Memory B cell (primary cell): Measurements from ENCODE around the gene FRS2.
"Not testable (repeated sequence)": the region's sequence is repeated elsewhere in the genome, so short reads cannot be mapped to it uniquely, and the experiment has no call there.

Source experiments
- ATAC-seq: fragments of 150-1000 bp; cut with Tn5 transposase; 2 replicates; pipeline ENCODE4 v1.10.0; 2021; ENCODE audit warnings: low read depth, mild to moderate bottlenecking, moderate library complexity
- DNase-seq, 2 donors: peaks; one replicate each; pipeline ENCODE4 v3.0.0; 2022; ENCODE audit warnings: low spot score in 2 of 2
- H3K27ac Mint-ChIP-seq: one replicate; pipeline ENCODE4 v1.8.0; 2022; ENCODE audit warnings: mild to moderate bottlenecking, moderate library complexity, mixed read lengths
- H3K27me3 Mint-ChIP-seq: one replicate; pipeline ENCODE4 v1.8.0; 2022; ENCODE audit warnings: mixed read lengths
- H3K36me3 Mint-ChIP-seq: one replicate; pipeline ENCODE4 v1.8.0; 2022; ENCODE audit warnings: mild to moderate bottlenecking, mixed read lengths
- H3K4me1 Mint-ChIP-seq: one replicate; pipeline ENCODE4 v1.8.0; 2022; ENCODE audit warnings: mixed read lengths
- H3K4me3 Mint-ChIP-seq: one replicate; pipeline ENCODE4 v1.8.0; 2022; ENCODE audit warnings: mild to moderate bottlenecking, moderate library complexity, mixed read lengths
- H3K9me3 Mint-ChIP-seq: one replicate; pipeline ENCODE4 v1.8.0; 2022; ENCODE audit warnings: mixed read lengths

FRS2 gene

GRCh38 chr12:69579029-69579428 is 108.8 kb downstream of the FRS2 start:
- Mint-ChIP-seq H3K27ac (no peak overlapping the region), H3K9me3 (no peaks in the 10 kb centered on the region), H3K27me3 (no peaks in the 10 kb centered on the region), H3K36me3 (peaks cover 10% of the 10 kb centered on the region), H3K4me1 (peaks cover 2% of the 10 kb centered on the region), H3K4me3 (no peak overlapping the region)
- DNase-seq: no peak
- ATAC-seq: no peak

DNA sequence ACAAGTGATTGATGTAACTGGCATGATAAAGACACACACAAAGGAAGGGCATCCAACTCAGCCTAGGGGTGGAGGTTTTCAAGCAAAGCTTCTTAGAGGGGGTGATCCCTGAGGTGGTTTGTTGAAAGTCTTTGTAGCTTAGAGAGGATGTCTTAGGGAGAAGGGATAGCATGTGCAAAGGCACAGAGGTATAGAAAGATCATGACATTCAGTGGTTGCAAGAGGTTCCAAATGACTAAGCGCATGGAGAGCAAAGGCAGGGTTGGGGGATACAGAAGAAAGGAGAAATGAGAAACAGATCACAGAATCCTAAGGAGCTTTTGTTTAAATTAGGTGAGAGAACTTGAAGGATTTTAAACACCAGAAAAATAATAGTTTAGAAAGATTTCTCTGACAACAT is 109.9 kb downstream of the FRS2 start:
- Mint-ChIP-seq H3K36me3 (peaks cover 4% of the 10 kb centered on the region), H3K4me1 (peaks cover 2% of the 10 kb centered on the region), H3K27ac (no peak overlapping the region), H3K9me3 (no peaks in the 10 kb centered on the region), H3K4me3 (no peak overlapping the region), H3K27me3 (no peaks in the 10 kb centered on the region)
- DNase-seq (no peak), ATAC-seq (no peak)

DNA sequence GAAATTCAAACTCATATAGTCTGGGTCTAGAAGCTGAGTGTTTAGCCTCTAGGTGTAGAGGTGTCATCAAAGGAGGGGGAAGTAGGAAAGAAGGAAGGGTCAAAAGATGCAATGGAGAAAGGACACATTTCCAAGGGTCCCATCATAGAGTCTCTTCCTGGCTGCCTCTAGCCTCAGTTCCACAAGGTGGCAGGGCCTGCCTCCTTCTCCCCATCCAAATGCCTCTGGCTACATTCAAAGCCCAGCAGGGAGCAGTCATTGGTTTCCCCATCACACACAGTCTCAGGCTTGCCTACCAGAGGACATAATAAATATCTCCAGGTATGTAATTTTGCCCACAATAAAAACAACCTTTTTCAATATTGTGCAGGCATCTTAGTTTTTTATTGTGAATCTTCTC is 113.0 kb downstream of the FRS2 start:
- H3K36me3 Mint-ChIP-seq: peaks cover 4% of the 10 kb centered on the region
- no peak overlapping the region for H3K27ac Mint-ChIP-seq
- H3K9me3 Mint-ChIP-seq: no peaks in the 10 kb centered on the region
- H3K4me1 Mint-ChIP-seq: peaks cover 7% of the 10 kb centered on the region
- no peaks in the 10 kb centered on the region for H3K27me3 Mint-ChIP-seq
- ATAC-seq (no peak), DNase-seq (no peak)
- no peak overlapping the region for H3K4me3 Mint-ChIP-seq

DNA sequence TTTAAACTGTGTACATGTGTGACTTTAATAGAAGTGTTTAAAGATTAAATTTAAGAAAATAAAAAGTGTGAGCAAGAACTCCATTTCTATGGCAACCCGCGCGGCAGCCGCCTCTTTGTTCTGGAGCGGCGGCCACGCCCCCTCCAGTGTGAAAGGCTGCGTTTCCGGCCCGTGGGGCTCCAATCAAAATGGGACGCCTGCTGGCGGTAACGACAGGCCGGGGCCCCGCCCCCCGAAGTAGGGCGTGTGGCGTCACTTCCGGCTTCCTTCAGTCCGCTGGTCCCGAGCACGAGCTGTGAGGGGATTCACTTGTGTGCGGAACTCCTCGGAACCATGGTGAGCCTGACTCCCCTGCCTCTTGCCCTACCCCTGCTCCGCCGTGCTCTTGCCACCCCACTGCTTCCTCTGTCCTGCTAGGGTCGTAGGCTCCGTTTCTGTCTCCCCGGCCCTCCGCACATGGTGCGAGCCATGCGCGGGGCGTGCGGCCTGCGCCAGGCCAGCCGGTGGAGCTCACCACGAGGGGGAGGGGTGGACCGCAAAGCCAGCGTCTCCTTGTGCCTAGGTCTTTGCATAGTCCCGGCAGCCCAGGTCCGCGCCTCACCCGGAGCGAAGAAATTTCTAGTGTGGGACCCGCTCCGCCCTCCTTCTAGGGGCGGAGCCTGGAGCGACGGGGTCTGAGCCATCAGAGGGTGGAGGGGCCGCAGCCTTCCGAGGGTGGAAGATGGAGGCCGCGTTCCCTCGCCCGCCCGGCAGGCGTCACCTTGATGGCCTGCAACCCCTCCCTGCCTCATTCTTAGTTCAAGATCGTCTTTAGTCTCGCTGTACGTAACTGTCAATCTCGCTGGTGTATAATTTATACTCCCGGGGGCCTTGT is 115.2 kb downstream of the FRS2 start, which contains the start of gene CCT2:
TSS of gene CCT2 (plus strand) at position 271 of the 874 bp plus-strand sequence. CDS start at position 334, 63 bp downstream.
- DNase-seq (peak; percentile 91 to 93), ATAC-seq (peak; percentile 92)
- Mint-ChIP-seq H3K27me3 (no peaks in the 10 kb centered on the region), H3K27ac (peak within 1 kb of the TSS; percentile 99), H3K4me3 (peak within 1 kb of the TSS; percentile 99), H3K9me3 (no peaks in the 10 kb centered on the region), H3K4me1 (peaks cover 5% of the 10 kb centered on the region), H3K36me3 (peaks cover 13% of the 10 kb centered on the region)

DNA sequence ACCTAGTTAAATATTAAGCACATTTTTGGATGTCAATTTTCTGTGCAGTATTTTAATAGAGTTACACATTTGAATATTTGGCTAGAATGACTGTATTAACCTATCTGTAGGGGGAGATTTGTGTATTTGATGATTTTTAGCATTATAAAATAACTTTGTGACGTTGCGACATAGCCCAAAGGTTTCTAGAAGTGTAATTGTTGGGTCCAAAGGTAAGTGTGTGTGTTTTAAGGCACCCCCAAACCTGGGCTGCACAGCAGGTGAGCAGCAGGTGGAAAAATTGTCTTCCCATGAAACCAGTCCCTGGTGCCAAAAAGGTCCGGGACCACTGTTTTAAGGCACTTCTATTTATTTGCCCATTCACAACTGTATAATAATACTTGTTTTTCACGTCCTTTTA is 118.3 kb downstream of the FRS2 start:
- DNase-seq: no peak
- Mint-ChIP-seq H3K27ac (no peak overlapping the region), H3K4me3 (no peak overlapping the region), H3K36me3 (peaks cover 24% of the 10 kb centered on the region), H3K4me1 (peaks cover 7% of the 10 kb centered on the region), H3K27me3 (no peaks in the 10 kb centered on the region), H3K9me3 (no peaks in the 10 kb centered on the region)
- ATAC-seq: no peak

- Mint-ChIP-seq H3K4me1 (peaks cover 7% of the 10 kb centered on the region), H3K4me3 (no peak overlapping the region), H3K27ac (no peak overlapping the region), H3K9me3 (no peaks in the 10 kb centered on the region), H3K27me3 (no peaks in the 10 kb centered on the region), H3K36me3 (peaks cover 27% of the 10 kb centered on the region)
- no peak for ATAC-seq
- no peak for DNase-seq
Observed at GRCh38 chr12:69589082-69589481, 118.9 kb downstream of the FRS2 start.

- H3K27ac Mint-ChIP-seq: no peak overlapping the region
- peaks cover 2% of the 10 kb centered on the region for H3K4me1 Mint-ChIP-seq
- H3K9me3 Mint-ChIP-seq: no peaks in the 10 kb centered on the region
- ATAC-seq (no peak), DNase-seq (no peak)
- H3K27me3 Mint-ChIP-seq: no peaks in the 10 kb centered on the region
- H3K4me3 Mint-ChIP-seq: no peak overlapping the region
- peaks cover 43% of the 10 kb centered on the region for H3K36me3 Mint-ChIP-seq
Observed at GRCh38 chr12:69595689-69596088, 125.5 kb downstream of the FRS2 start.

DNA sequence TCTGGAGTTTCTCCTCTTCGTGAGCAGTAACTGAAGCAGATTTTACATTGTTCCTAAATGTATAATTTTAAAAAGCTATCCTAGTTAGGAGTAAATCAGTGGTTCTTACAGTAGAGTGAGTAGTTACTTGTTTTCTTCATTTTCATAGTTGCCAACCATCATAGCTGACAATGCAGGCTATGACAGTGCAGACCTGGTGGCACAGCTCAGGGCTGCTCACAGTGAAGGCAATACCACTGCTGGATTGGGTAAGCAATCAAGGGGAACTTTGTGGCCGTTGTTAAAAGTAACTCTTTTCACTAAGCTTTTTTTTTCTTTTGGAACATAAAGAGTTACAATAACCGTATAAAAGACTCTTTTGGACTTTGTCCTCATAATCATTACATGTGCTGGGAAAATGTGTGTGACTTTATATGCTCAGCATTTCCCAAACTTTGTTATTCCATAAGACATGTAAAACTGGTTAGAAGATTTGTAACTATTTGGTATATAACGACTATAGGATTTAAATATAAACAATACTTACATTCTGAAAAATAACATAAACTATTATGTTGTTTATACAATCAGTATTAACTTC is 128.1 kb downstream of the FRS2 start:
- H3K27ac Mint-ChIP-seq: no peak overlapping the region

DNA sequence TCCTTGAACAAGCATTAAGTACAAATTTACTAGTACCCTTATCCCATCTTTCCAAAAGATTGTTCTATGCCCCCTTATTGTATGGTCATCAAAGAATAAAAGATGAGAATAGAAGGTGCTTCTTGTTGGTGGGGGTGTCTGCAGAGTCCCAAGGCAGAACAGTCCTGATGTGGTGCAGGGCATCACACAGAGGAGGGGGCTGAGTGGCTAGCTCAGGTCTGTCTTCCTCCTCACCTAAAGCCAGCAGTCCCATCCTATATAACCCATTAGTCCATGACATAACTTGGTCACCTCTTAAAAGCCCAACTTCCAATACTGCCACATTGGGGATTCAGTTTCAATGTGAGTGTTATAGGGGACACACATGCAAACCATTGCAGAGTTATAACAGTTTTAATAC is 130.6 kb downstream of the FRS2 start:
- H3K27ac Mint-ChIP-seq: no peak overlapping the region
- H3K4me1 Mint-ChIP-seq: no peaks in the 10 kb centered on the region

More for the DNA sequence above, 128.1 kb downstream of the FRS2 start:
- no peak for DNase-seq
- H3K9me3 Mint-ChIP-seq: no peaks in the 10 kb centered on the region
- no peaks in the 10 kb centered on the region for H3K4me1 Mint-ChIP-seq
- no peak for ATAC-seq
- peaks cover 48% of the 10 kb centered on the region for H3K36me3 Mint-ChIP-seq
- H3K4me3 Mint-ChIP-seq: no peak overlapping the region
- no peaks in the 10 kb centered on the region for H3K27me3 Mint-ChIP-seq

GRCh38 chr12:69601962-69602685 is 131.9 kb downstream of the FRS2 start:
- ATAC-seq (no peak), DNase-seq (no peak)
- peak overlapping the region; percentile 28 for H3K27ac Mint-ChIP-seq
- H3K4me1 Mint-ChIP-seq: no peaks in the 10 kb centered on the region
- peaks cover 38% of the 10 kb centered on the region for H3K36me3 Mint-ChIP-seq
- H3K9me3 Mint-ChIP-seq: peaks cover 2% of the 10 kb centered on the region
- H3K27me3 Mint-ChIP-seq: no peaks in the 10 kb centered on the region
- H3K4me3 Mint-ChIP-seq: no peak overlapping the region

More for the DNA sequence above, 130.6 kb downstream of the FRS2 start:
- H3K4me3 Mint-ChIP-seq: no peak overlapping the region
- DNase-seq (no peak), ATAC-seq (no peak)
- no peaks in the 10 kb centered on the region for H3K27me3 Mint-ChIP-seq
- peaks cover 2% of the 10 kb centered on the region for H3K9me3 Mint-ChIP-seq
- peaks cover 44% of the 10 kb centered on the region for H3K36me3 Mint-ChIP-seq

DNA sequence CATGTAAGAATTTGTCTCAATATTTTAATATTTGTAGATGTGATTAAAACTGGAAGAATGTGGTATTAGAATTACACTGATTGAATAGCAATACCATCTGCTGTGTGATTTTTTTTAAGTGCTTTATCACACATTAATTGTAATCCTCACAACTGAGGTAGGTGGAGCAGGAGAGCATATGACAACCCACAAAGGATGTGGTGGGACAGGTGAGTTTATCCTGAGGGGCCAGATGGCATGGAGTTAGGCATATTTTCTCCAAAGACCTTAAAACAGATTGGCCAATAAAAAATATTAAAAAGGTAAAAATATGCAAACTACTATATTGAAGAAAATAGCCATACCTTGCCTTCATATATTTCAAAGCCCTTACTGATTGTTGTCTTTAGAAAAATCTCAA is 132.8 kb downstream of the FRS2 start:
- peaks cover 32% of the 10 kb centered on the region for H3K36me3 Mint-ChIP-seq
- peaks cover 2% of the 10 kb centered on the region for H3K9me3 Mint-ChIP-seq
- H3K4me3 Mint-ChIP-seq: no peak overlapping the region
- no peak overlapping the region for H3K27ac Mint-ChIP-seq
- DNase-seq (no peak), ATAC-seq (no peak)
- H3K27me3 Mint-ChIP-seq: no peaks in the 10 kb centered on the region
- H3K4me1 Mint-ChIP-seq: no peaks in the 10 kb centered on the region

GRCh38 chr12:69603556-69603955 is 133.4 kb downstream of the FRS2 start:
- not testable (repeated sequence) for H3K4me1 Mint-ChIP-seq, H3K27ac Mint-ChIP-seq, DNase-seq, H3K4me3 Mint-ChIP-seq, H3K9me3 Mint-ChIP-seq, H3K27me3 Mint-ChIP-seq, ATAC-seq
- peaks cover 29% of the 10 kb centered on the region for H3K36me3 Mint-ChIP-seq

DNA sequence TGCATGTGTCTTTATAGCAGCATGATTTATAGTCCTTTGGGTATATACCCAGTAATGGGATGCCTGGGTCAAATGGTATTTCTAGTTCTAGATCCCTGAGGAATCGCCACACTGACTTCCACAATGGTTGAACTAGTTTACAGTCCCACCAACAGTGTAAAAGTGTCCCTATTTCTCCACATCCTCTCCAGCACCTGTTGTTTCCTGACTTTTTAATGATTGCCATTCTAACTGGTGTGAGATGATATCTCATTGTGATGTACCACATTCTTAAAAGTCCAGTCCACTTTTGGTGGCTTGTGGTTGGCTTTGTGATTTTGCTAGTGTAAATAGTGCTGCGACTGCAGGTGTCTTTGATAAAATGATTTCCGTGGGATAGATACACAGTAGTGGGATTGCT is 134.1 kb downstream of the FRS2 start:
- ATAC-seq, H3K4me1 Mint-ChIP-seq: not testable (repeated sequence)

DNA sequence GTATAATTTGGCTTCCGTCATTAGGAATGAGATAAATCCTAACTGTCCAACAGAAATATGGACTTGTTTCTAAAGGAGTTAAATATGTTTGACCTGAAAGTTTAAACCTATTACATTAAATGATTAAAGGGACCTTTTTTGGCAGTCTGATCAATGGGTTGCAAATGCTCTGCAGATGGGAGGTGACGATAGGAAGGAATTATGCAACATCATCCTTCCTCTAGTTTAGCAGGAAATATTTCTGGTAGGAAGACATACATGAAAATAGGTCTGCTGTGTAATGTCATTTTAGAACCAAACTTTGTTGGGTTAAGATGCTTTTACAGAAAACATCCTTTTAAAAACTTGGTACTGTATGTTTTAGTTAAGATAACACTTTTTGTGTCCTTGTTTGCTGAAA is 137.9 kb downstream of the FRS2 start:
- H3K4me1 Mint-ChIP-seq: no peaks in the 10 kb centered on the region
- no peak overlapping the region for H3K27ac Mint-ChIP-seq
- DNase-seq: no peak

More for the DNA sequence above, 134.1 kb downstream of the FRS2 start:
- H3K27ac Mint-ChIP-seq, DNase-seq, H3K27me3 Mint-ChIP-seq, H3K4me3 Mint-ChIP-seq, H3K9me3 Mint-ChIP-seq: not testable (repeated sequence)
- H3K36me3 Mint-ChIP-seq: peaks cover 27% of the 10 kb centered on the region

More for the DNA sequence above, 137.9 kb downstream of the FRS2 start:
- no peak for ATAC-seq
- Mint-ChIP-seq H3K4me3 (no peak overlapping the region), H3K27me3 (no peaks in the 10 kb centered on the region), H3K9me3 (peaks cover 2% of the 10 kb centered on the region), H3K36me3 (peaks cover 4% of the 10 kb centered on the region)
